Cardiac septum (tissue), 1 donor: ENCODE measurements around the gene ZBED4. TPM values are rescaled to one million over a fixed set of nuclear protein-coding genes. Genes with fewer than 3 reads are reported as not detected.

Source experiments
- DNase-seq: peaks from one replicate; pipeline ENCODE4 v3.0.0-alpha.2; 2020; ENCODE audit warnings: low spot score
- intact Hi-C: fragments of 100-400 bp; cut with DNase I; formaldehyde crosslinking; loops from one replicate; pipeline ENCODE4 v1.14.0; 2022
- total RNA-seq: library from RNA; stranded (reverse); fragmentation: NEBNext Ultra II Directional; extraction: Animal tissue kit (Norgen Biotek cat#: 25700); gene quantifications from one replicate; pipeline ENCODE4 v1.2.1, GENCODE V29; 2021
- donor health status: DM: no; HTN: no; CAD: no.

Gene ZBED4
- total RNA-seq, 1 donor from 2014 or later: 6.2 TPM

GRCh38 chr22:49911881-49912625 lies 58.4 kb downstream of the ZBED4 start:
- intact Hi-C loops: no loop called here
- DNase-seq: no peak

GRCh38 chr22:49913026-49913425 lies 59.4 kb downstream of the ZBED4 start:
- no peak for DNase-seq
- intact Hi-C loops: no loop called here

DNA sequence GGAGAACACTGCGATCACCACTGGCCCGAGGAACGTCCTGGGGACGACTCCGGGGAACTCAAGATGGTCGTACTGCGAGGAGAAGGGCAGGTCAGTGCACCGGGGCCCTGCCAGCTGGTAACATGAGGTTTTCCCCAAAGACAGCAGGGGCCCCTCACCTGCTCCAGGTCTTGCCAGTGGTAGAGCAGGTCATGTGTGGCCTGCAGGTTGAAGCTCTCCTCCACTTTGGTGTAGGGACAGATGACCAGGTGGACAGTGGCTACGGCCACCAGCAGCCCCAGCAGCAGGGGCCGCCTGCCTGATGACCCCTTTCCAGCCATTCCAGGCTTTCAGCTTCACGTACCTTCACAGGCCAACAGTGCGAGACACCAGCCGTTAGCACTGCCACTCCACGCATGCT lies 59.8 kb downstream of the ZBED4 start:
- intact Hi-C loops: no loop called here
- no peak for DNase-seq

GRCh38 chr22:49914256-49914655 lies 60.6 kb downstream of the ZBED4 start:
- DNase-seq: no peak
- intact Hi-C loops: no loop called here

GRCh38 chr22:49915610-49916009 lies 62.0 kb downstream of the ZBED4 start:
- intact Hi-C loops: loop anchor here (5.0 kb wide), 1 partner anchor 148 kb away; no protein-coding TSS in a partner anchor
- no peak for DNase-seq

- no peak for DNase-seq
- intact Hi-C loops: loop anchor here (5.0 kb wide), 1 partner anchor 150 kb away; no protein-coding TSS in a partner anchor
Observed at GRCh38 chr22:49916831-49917230, 63.2 kb downstream of the ZBED4 start.

GRCh38 chr22:49917974-49918910 lies 64.6 kb downstream of the ZBED4 start, which contains the start of the genes ALG12 and CRELD2:
Gene ALG12 (minus strand): TSS chr22:49918438. CDS start chr22:49913765, 4,673 bp downstream.
Gene CRELD2 (plus strand): TSS chr22:49918634. CDS start chr22:49918770, 136 bp downstream.
- DNase-seq: peak; percentile 99
- intact Hi-C loops: loop anchor here (2.0 to 5.0 kb wide), 2 partner anchors 65 to 151 kb away; partner anchors contain the start of gene ZBED4

GRCh38 chr22:49918911-49919881 lies 65.6 kb downstream of the ZBED4 start:
- intact Hi-C loops: loop anchor here (2.0 to 5.0 kb wide), 2 partner anchors 66 to 152 kb away; partner anchors contain the start of gene ZBED4

GRCh38 chr22:49920859-49921258 lies 67.2 kb downstream of the ZBED4 start:
- DNase-seq: no peak
- intact Hi-C loops: no loop called here

More at GRCh38 chr22:49918911-49919881, 65.6 kb downstream of the ZBED4 start:
- DNase-seq: no peak

- DNase-seq: no peak
- intact Hi-C loops: no loop called here
Observed at GRCh38 chr22:49921508-49922278, 68.0 kb downstream of the ZBED4 start.

DNA sequence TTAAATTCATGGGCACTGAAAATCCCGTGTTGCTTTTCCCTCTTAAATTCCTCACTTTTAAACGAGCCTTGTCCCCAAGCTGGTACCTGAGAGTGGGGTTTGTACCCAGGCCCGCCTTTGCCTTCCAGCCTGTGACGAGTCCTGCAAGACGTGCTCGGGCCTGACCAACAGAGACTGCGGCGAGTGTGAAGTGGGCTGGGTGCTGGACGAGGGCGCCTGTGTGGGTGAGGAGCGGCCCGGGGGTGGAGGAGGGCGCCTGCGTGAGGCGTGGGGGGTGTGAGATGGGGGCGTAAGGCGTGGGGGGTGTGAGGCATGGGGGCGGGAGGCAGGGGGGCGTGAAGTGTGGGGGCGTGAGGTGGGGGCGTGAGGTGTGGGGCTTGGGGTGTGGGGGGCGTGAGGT lies 68.8 kb downstream of the ZBED4 start:
- no peak for DNase-seq
- intact Hi-C loops: no loop called here

DNA sequence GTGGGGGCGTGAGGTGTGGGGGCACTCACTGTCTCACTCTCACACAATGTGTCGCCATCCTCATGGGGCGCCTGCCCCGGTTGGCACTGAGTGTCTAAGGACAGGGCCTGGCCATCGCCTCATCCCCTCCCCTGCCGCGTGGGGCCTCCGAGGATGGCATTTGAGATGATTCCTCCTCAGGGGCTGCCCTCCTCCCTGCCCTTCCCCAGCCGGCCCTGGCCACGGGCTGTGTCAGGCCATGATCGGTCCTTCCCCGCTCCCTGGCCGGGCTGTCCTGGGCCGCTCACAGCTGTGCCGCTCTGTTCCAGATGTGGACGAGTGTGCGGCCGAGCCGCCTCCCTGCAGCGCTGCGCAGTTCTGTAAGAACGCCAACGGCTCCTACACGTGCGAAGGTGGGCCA lies 69.3 kb downstream of the ZBED4 start:
- intact Hi-C loops: no loop called here
- no peak for DNase-seq

GRCh38 chr22:49923445-49923844 lies 69.8 kb downstream of the ZBED4 start:
- no peak for DNase-seq
- intact Hi-C loops: no loop called here

DNA sequence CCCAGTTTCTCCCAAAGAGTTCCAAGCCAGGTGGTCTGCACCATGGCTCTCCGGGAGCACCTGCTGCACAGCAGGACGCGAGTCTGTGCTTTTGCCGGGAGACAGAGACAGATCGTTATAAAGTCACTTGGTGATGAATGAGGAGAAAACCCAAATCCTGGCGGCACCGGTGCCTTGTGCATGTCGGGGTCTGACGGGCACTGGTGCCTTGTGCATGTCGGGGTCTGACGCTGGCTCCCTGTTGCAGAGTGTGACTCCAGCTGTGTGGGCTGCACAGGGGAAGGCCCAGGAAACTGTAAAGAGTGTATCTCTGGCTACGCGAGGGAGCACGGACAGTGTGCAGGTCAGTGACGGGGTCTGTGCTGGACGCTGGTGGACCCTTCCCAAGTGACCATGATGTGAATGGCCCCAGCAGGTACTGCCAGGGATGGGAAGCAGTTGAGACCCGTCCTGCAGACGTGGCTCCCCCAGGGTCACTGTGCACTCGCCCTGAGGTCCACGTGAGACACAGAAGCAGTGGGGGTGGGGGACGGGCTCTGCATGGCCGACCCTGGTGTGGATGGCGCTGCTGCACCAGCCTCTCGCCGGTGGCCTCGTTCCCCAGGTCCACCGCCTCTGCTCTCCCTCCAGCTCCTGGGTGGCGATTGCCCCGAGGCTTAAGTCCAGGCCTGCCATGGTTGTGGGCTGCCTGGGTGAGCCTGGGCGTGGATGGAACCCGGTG lies 70.6 kb downstream of the ZBED4 start:
- intact Hi-C loops: no loop called here
- DNase-seq: no peak

DNA sequence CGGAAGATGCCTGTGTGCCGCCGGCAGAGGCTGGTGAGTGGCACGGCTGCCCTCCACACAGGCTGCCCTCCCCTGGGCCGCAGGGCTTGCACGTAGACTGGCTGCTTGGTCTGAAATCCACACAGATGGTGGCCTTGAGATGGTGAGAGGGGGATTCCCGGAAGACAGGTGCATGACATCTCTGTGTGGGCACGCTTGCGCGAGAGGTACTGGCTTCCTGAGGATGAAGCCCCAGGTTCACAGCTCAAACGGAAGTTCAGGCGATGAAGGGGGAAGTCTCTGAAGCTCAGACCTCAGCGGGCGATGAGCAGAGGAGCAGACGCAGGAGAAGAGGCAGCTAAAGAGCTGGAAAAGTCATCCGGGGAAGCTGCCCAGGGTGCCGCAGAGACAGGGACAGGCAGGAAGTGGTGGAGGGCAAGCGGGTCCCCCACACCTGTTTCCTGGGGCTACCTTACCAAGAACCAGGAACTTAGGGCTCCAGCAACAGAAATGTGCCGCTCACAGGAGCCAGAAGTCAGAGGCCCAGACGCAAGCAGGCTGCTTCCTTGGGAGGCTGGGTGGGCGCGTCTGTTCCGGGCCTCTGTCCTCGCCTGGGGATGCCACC lies 72.0 kb downstream of the ZBED4 start:
- intact Hi-C loops: no loop called here
- DNase-seq: no peak

DNA sequence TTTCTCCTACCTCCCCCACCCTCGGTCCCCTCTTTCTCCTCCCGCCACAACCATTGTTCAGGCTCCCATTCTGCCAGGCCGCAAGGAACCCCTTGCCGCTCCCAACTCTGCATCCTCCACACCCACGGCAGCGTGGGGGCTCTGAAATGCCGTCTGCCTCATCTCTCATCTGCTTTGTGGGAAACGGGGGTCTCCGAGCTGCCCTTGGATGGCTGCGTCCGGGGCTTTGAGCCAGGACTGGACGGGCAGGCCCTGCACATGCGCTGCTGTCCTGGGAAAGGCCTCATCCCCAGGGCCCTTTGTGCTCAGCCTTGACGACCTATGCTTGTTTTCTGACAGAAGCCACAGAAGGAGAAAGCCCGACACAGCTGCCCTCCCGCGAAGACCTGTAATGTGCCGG lies 73.3 kb downstream of the ZBED4 start:
- DNase-seq: no peak
- intact Hi-C loops: no loop called here

GRCh38 chr22:49927483-49928184 lies 74.0 kb downstream of the ZBED4 start:
- intact Hi-C loops: no loop called here

More at GRCh38 chr22:49927483-49928184, 74.0 kb downstream of the ZBED4 start:
- DNase-seq: no peak
